ENCODE data around the gene IQSEC3. TPM values are rescaled to one million over a fixed set of nuclear protein-coding genes. Genes with fewer than 3 reads are reported as not detected.
A peak's percentile ranks its signal among the peaks of the same experiment; 100 is the strongest.

Gene IQSEC3
- total and polyA plus RNA-seq, 2 donors from 2014 or later = 1.4 to 6.9 TPM

DNA sequence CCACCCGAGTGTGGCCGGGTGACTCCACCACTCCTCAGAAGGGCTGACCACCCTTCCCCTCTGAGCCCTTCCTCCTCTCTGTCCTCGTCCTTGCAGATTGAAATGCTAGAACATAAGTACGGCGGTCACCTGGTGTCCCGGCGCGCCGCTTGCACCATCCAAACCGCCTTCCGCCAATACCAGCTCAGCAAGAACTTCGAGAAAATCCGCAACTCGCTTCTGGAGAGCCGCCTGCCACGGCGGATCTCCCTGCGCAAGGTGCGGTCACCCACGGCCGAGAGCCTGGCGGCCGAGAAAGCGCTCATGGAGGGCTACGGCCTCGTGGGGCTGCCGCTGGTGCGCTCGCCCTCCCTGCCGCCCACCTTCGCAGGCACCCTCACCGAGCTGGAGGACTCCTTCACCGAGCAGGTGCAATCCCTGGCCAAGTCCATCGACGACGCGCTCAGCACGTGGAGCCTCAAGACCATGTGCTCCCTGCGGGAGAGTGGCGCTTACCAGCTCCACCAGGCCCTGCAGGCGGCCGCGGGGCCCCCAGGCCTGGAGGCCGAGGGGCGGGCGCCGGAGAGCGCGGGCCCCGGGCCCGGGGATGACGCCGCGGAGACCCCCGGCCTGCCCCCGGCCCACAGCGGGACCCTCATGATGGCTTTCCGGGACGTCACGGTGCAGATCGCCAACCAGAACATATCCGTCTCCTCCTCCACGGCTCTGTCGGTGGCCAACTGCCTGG is 71.8 kb downstream of the IQSEC3 start:
- Histone ChIP-seq H3K27me3 (ENCODE audit: control insufficient read depth, insufficient read depth, low read length) (no peaks in the 10 kb centered on the region), H3K9me3 (ENCODE audit: control insufficient read depth in 2 of 3, insufficient read depth in 1 of 3, low read length in 3 of 3) (no peaks in the 10 kb centered on the region), H3K4me3 (ENCODE audit: low read length in 3 of 3) (no peak overlapping the region), H3K9ac (ENCODE audit: low read length in 3 of 3) (no peak overlapping the region), H3K4me1 (ENCODE audit: control insufficient read depth in 2 of 3, insufficient read depth in 2 of 3, low read depth in 1 of 3, low read length in 3 of 3) (peaks cover 5 to 15% (median 12%) of the 10 kb centered on the region in 3 donors), H3K27ac (ENCODE audit: low read depth in 2 of 2, low read length in 2 of 2) (no peak overlapping the region), H3K36me3 (ENCODE audit: control insufficient read depth in 2 of 3, insufficient read depth in 3 of 3, low read length in 3 of 3) (no peaks in the 10 kb centered on the region)
- intact Hi-C loops (cut with DNase I) = no loop called here
- TF ChIP-seq, protein P1, sequence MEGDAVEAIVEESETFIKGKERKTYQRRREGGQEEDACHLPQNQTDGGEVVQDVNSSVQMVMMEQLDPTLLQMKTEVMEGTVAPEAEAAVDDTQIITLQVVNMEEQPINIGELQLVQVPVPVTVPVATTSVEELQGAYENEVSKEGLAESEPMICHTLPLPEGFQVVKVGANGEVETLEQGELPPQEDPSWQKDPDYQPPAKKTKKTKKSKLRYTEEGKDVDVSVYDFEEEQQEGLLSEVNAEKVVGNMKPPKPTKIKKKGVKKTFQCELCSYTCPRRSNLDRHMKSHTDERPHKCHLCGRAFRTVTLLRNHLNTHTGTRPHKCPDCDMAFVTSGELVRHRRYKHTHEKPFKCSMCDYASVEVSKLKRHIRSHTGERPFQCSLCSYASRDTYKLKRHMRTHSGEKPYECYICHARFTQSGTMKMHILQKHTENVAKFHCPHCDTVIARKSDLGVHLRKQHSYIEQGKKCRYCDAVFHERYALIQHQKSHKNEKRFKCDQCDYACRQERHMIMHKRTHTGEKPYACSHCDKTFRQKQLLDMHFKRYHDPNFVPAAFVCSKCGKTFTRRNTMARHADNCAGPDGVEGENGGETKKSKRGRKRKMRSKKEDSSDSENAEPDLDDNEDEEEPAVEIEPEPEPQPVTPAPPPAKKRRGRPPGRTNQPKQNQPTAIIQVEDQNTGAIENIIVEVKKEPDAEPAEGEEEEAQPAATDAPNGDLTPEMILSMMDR (IDR thresholded peaks at IDR 0.05; ENCODE audit: borderline replicate concordance, extremely low read depth, insufficient read depth) = no peak
- no peak for FAIRE-seq
- no peak for DNase-seq

DNA sequence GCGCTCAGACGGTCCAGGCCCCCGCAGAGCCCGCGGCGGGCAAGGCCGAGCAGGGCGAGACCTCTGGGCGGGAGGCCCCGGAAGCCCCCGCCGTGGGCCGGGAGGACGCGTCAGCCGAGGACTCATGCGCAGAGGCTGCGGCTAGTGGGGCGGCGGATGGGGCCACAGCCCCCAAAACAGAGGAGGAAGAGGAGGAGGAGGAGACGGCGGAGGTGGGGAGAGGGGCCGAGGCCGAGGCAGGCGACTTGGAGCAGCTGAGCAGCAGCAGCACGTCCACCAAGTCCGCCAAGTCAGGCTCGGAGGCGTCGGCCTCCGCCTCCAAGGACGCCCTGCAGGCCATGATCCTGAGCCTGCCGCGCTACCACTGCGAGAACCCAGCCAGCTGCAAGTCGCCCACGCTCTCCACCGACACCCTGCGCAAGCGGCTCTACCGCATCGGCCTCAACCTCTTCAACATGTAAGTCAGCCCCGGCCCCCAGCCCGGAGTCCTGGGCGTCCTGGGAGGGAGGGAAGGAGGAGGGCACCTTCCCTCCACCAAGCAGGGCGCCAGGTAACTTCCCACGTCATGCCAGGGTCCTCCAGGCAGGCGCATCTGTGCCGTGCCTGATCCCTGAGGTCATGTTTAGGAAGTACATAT is 72.4 kb downstream of the IQSEC3 start:
- Histone ChIP-seq H3K27me3 (ENCODE audit: control insufficient read depth, insufficient read depth, low read length) (no peaks in the 10 kb centered on the region), H3K9ac (ENCODE audit: low read length in 3 of 3) (no peak overlapping the region), H3K9me3 (ENCODE audit: control insufficient read depth in 2 of 3, insufficient read depth in 1 of 3, low read length in 3 of 3) (no peaks in the 10 kb centered on the region), H3K27ac (ENCODE audit: low read depth in 2 of 2, low read length in 2 of 2) (no peak overlapping the region), H3K36me3 (ENCODE audit: control insufficient read depth in 2 of 3, insufficient read depth in 3 of 3, low read length in 3 of 3) (no peaks in the 10 kb centered on the region), H3K4me1 (ENCODE audit: control insufficient read depth in 2 of 3, insufficient read depth in 2 of 3, low read depth in 1 of 3, low read length in 3 of 3) (peaks cover 5 to 13% (median 12%) of the 10 kb centered on the region in 3 donors), H3K4me3 (ENCODE audit: low read length in 3 of 3) (peak overlapping the region; percentile 4 to 17 (median 5))
- TF ChIP-seq, protein P1 (IDR thresholded peaks at IDR 0.05; ENCODE audit: borderline replicate concordance, extremely low read depth, insufficient read depth) = no peak
- intact Hi-C loops (cut with DNase I) = no loop called here
- FAIRE-seq = no peak
- DNase-seq = peak in 4 of 5 donors; percentile 51 to 78 (median 59)

DNA sequence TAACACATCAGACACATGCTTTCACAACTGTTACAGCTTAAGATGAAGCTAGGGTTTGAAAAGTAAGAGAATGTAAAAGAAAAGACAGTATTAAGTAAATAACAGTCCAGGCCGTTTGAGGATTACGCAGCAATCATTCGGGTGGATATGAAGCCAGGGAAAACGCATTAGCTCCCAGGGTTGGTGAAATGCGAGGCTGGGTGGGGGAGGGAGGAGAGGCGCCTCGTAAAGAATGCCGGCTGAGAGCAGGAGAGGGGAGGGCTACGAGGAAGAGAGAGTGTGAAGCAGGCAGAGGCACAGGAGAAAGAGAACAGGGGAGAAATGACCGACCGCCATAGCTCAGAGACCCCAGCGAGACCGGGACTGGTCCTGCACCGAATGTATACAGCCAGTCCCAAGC is 73.0 kb downstream of the IQSEC3 start:
- H3K27ac ChIP-seq (ENCODE audit: low read depth in 2 of 2, low read length in 2 of 2) = no peak overlapping the region
- peak overlapping the region in 2 of 3 donors; percentile 5 to 17 for H3K4me3 ChIP-seq (ENCODE audit: low read length in 3 of 3)
- FAIRE-seq = no peak

More for the DNA sequence above, 73.0 kb downstream of the IQSEC3 start:
- Histone ChIP-seq H3K36me3 (ENCODE audit: control insufficient read depth in 2 of 3, insufficient read depth in 3 of 3, low read length in 3 of 3) (no peaks in the 10 kb centered on the region), H3K27me3 (ENCODE audit: control insufficient read depth, insufficient read depth, low read length) (no peaks in the 10 kb centered on the region), H3K4me1 (ENCODE audit: control insufficient read depth in 2 of 3, insufficient read depth in 2 of 3, low read depth in 1 of 3, low read length in 3 of 3) (peaks cover 5 to 18% (median 12%) of the 10 kb centered on the region in 3 donors), H3K9ac (ENCODE audit: low read length in 3 of 3) (no peak overlapping the region), H3K9me3 (ENCODE audit: control insufficient read depth in 2 of 3, insufficient read depth in 1 of 3, low read length in 3 of 3) (no peaks in the 10 kb centered on the region)
- intact Hi-C loops (cut with DNase I) = no loop called here
- TF ChIP-seq, protein P1 (IDR thresholded peaks at IDR 0.05; ENCODE audit: borderline replicate concordance, extremely low read depth, insufficient read depth) = no peak
- peak in 4 of 5 donors; percentile 77 to 90 (median 78) for DNase-seq

Measured in kidney (tissue), 14 donors.